ENCODE results near the gene EHD4. TPM values are rescaled to one million over a fixed set of nuclear protein-coding genes. Genes with fewer than 3 reads are reported as not detected.

EHD4 gene
- polyA plus RNA-seq, 2 of the 4 experiments (the other 2 are of a cell fraction) = 8.2 to 9.0 TPM

GRCh38 chr15:41930867-41931222, 41.5 kb downstream of the EHD4 start:
- DNase-seq (ENCODE audit: low read depth in 1 of 2, low spot score in 1 of 2) (no peak), ATAC-seq (no peak), FAIRE-seq (no peak)
- TF ChIP-seq KDM1A (IDR thresholded peaks at IDR 0.05; ENCODE audit: low read depth) = no peak
- no peak for TF ChIP-seq RCOR1 (IDR thresholded peaks at IDR 0.05; ENCODE audit: low read depth, low read length)
- no peak for TF ChIP-seq GATA3 (IDR thresholded peaks at IDR 0.05; ENCODE audit: borderline replicate concordance)
- TF ChIP-seq POLR2AphosphoS2 (conservative IDR thresholded peaks at IDR 0.05; ENCODE audit: low read length) = no peak
- TF ChIP-seq NR3C1 (IDR thresholded peaks at IDR 0.05) = no peak
- no peak for TF ChIP-seq CHD4 (IDR thresholded peaks at IDR 0.05; ENCODE audit: borderline replicate concordance)
- no peak for TF ChIP-seq REST (IDR thresholded peaks at IDR 0.05)
- no peak for TF ChIP-seq RNF2 (IDR thresholded peaks at IDR 0.05; ENCODE audit: borderline replicate concordance, low read depth)
- no peak for TF ChIP-seq SREBF2 (IDR thresholded peaks at IDR 0.05)
- TF ChIP-seq FOXS1 (CRISPR knock-in tag; IDR thresholded peaks at IDR 0.05) = no peak
- TF ChIP-seq HMGXB4 (CRISPR knock-in tag; IDR thresholded peaks at IDR 0.05; ENCODE audit: borderline replicate concordance) = no peak
- no peak for TF ChIP-seq HES2 (IDR thresholded peaks at IDR 0.05)
- TF ChIP-seq SMC3 (IDR thresholded peaks at IDR 0.05) = no peak
- TF ChIP-seq CEBPB (IDR thresholded peaks at IDR 0.05) = no peak
- no peak; a peak in 1 of 5 replicates for TF ChIP-seq RAD21 (conservative IDR thresholded peaks at IDR 0.05 in 1 of 2, IDR thresholded peaks at IDR 0.05 in 1 of 2)
- TF ChIP-seq POLR2A (IDR thresholded peaks at IDR 0.05; ENCODE audit: low read length) = no peak
- TF ChIP-seq MAX (IDR thresholded peaks at IDR 0.05) = no peak
- TF ChIP-seq CHD2 (IDR thresholded peaks at IDR 0.05; ENCODE audit: low read length, partially characterized antibody) = no peak
- TF ChIP-seq ZSCAN20 (CRISPR knock-in tag; IDR thresholded peaks at IDR 0.05) = no peak
- TF ChIP-seq EHF (CRISPR knock-in tag; IDR thresholded peaks at IDR 0.05) = no peak
- Histone ChIP-seq H3K9me3 (no peaks in the 10 kb centered on the region), H3K4me2 (peak overlapping the region; percentile 69), H3K27ac (peak overlapping the region; percentile 70 to 78), H3K4me3 (no peak overlapping the region), H3K4me1 (peaks cover 85% of the 10 kb centered on the region)
- ChIA-PET CTCF (interaction anchor here (0.6 to 2.2 kb wide), 11 partner anchors 9 to 214 kb away, joined by 3 to 10 read pairs (median 4); partner anchors contain the start of gene EHD4), POLR2A (interaction anchor here (0.9 to 1.0 kb wide), 2 partner anchors 10 to 42 kb away, joined by 3 to 4 read pairs; partner anchors contain the start of gene EHD4)
- WGBS (ENCODE audit: missing lambda C conversion rate) = 58% methylated on average over 2 of the region's 2 CpGs

- peak; percentile 77 to 88 for ATAC-seq
- Histone ChIP-seq H3K4me1 (peaks cover 85% of the 10 kb centered on the region), H3K9me3 (no peaks in the 10 kb centered on the region), H3K4me2 (peak overlapping the region; percentile 69), H3K27ac (peak overlapping the region; percentile 70 to 78), H3K4me3 (0 out of 3 replicates have a peak overlapping the region, but pooled peaks have one; percentile 4)
- ChIA-PET POLR2A (interaction anchor here (0.9 to 1.0 kb wide), 2 partner anchors 10 to 42 kb away, joined by 3 to 4 read pairs; partner anchors contain the start of gene EHD4), CTCF (interaction anchor here (0.6 to 2.2 kb wide), 11 partner anchors 9 to 215 kb away, joined by 3 to 10 read pairs (median 4); partner anchors contain the start of gene EHD4)
- peak; percentile 85 to 92 for DNase-seq (ENCODE audit: low read depth in 1 of 2, low spot score in 1 of 2)
- 5% methylated on average over 8 of the region's 8 CpGs for WGBS (ENCODE audit: missing lambda C conversion rate)
- no peak for FAIRE-seq
- TF ChIP-seq RAD21 (conservative IDR thresholded peaks at IDR 0.05 in 1 of 2, IDR thresholded peaks at IDR 0.05 in 1 of 2) = peak; percentile 53 to 56
- TF ChIP-seq BHLHE40 (IDR thresholded peaks at IDR 0.05; ENCODE audit: low read depth, low read length) = no peak
- peak; percentile 71 for TF ChIP-seq JUNB (IDR thresholded peaks at IDR 0.05)
- peak; percentile 15; the same call in 1 of the 2 replicates for TF ChIP-seq ESRRA (IDR thresholded peaks at IDR 0.05; ENCODE audit: borderline replicate concordance, low read length)
- TF ChIP-seq CTCF (IDR thresholded peaks at IDR 0.05) = peak; percentile 36
- TF ChIP-seq HOXB5 (CRISPR knock-in tag; IDR thresholded peaks at IDR 0.05) = no peak
- TF ChIP-seq REST (IDR thresholded peaks at IDR 0.05) = no peak
- TF ChIP-seq MAX (IDR thresholded peaks at IDR 0.05) = peak; percentile 47
These were observed 42.0 kb downstream of the EHD4 start for GRCh38 chr15:41930221-41930866.

Measured in A549 (cell line).